Measurements from ENCODE around the gene PLXNC1.

DNA sequence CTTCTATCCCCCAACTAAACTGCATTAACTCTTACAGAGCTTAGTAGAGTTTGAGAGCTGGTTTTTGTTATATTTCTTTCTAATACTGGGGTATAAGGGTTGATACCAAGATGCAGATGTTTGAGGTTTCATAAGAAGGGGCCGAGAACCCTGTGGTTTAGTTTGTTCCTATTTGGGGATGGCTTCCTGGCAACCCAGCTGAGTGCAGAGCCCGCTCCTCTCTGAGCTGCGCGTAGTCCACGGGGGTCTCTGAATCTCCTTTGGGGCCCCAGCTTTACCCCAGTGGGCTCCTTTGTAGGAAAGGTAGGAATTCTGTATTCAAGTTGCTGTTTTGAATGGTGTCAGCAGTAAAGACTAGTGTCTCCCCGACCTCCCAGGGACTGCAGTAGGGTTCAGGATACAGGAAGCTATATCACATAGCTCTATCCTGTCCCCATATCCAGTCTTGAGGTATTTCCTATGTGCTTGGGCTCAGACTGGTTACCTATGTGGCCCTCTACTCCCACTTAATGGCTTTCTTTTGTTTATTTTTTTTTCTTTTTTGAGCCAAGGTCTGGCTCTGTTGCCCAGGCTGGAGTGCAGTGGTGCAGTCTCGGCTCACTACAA, 25.4 kb downstream of the PLXNC1 start:
- TF ChIP-seq EZH2 (IDR thresholded peaks at IDR 0.05; ENCODE audit: insufficient read depth, poor library complexity, severe bottlenecking) (no peak), EZH2phosphoT487 (IDR thresholded peaks at IDR 0.05; ENCODE audit: insufficient read depth, low read depth) (no peak)
